Calu3 (cell line): ENCODE measurements around the gene HIGD1A. TPM values are rescaled to one million over a fixed set of nuclear protein-coding genes. Genes with fewer than 3 reads are reported as not detected.

ENCODE experiments used
- BruUV-seq: library from RNA; stranded (reverse); fragments of 400-500 nt; replicated peaks from 2 replicates; lab custom pipeline; 2021; lab: Mats Ljungman, UMichigan
- CTCF ChIA-PET: fragments of 300-600 bp; sonication (Branson Sonifier 250); formaldehyde crosslinking; loops from one replicate; lab custom pipeline; 2022; ENCODE audit warnings: antibody characterized with exemption; lab: Charles Lee
- DNase-seq: peaks from one replicate; pipeline ENCODE4 v3.0.0; 2022
- H3K27ac Mint-ChIP-seq: one replicate; pipeline ENCODE4 v1.8.0; 2022; ENCODE audit warnings: mixed read lengths; ENCODE audit not compliant: unreplicated experiment
- H3K27me3 Mint-ChIP-seq: one replicate; pipeline ENCODE4 v1.8.0; 2022; ENCODE audit warnings: mixed read lengths; ENCODE audit not compliant: unreplicated experiment
- H3K36me3 Mint-ChIP-seq: one replicate; pipeline ENCODE4 v1.8.0; 2022; ENCODE audit warnings: mild to moderate bottlenecking, moderate library complexity, mixed read lengths; ENCODE audit not compliant: insufficient read depth, unreplicated experiment
- H3K4me1 Mint-ChIP-seq: one replicate; pipeline ENCODE4 v1.8.0; 2022; ENCODE audit warnings: mild to moderate bottlenecking, low read depth, mixed read lengths; ENCODE audit not compliant: unreplicated experiment
- H3K4me3 Mint-ChIP-seq: one replicate; pipeline ENCODE4 v1.8.0; 2022; ENCODE audit warnings: mild to moderate bottlenecking, low read depth, moderate library complexity, mixed read lengths; ENCODE audit not compliant: unreplicated experiment
- H3K9me3 Mint-ChIP-seq: one replicate; pipeline ENCODE4 v1.8.0; 2022; ENCODE audit warnings: low read depth, mixed read lengths; ENCODE audit not compliant: unreplicated experiment
- CTCF ChIP-seq: fragments of 200-600 bp; IDR thresholded peaks from one replicate; pipeline ENCODE4 v1.8.0; 2022; ENCODE audit warnings: antibody characterized with exemption; ENCODE audit not compliant: unreplicated experiment
- intact Hi-C: fragments of 100-400 bp; cut with micrococcal nuclease; formaldehyde crosslinking; loops from one replicate; pipeline ENCODE4 v1.10.0; 2022; ENCODE audit not compliant: unreplicated experiment
- total RNA-seq: library from RNA; stranded (reverse); gene quantifications from 2 replicates; pipeline ENCODE4 v1.2.3, GENCODE V29; 2022

Gene HIGD1A
- total RNA-seq, 1 experiment from 2014 or later: 88.1 TPM

- TF ChIP-seq CTCF: no peak
- no peaks in the 10 kb centered on the region for H3K27me3 Mint-ChIP-seq
- peaks cover under 1% of the 10 kb centered on the region for H3K4me1 Mint-ChIP-seq
- CTCF ChIA-PET: no interaction called here
- H3K27ac Mint-ChIP-seq: no peak overlapping the region
- H3K36me3 Mint-ChIP-seq: no peaks in the 10 kb centered on the region
- intact Hi-C loops: no loop called here
- DNase-seq: no peak
- BruUV-seq: no TSS peak
- no peak overlapping the region for H3K4me3 Mint-ChIP-seq
- H3K9me3 Mint-ChIP-seq: no peaks in the 10 kb centered on the region
Observed at GRCh38 chr3:42750834-42751233, 53.5 kb downstream of the HIGD1A start.

GRCh38 chr3:42749753-42750231 is 54.5 kb downstream of the HIGD1A start:
- CTCF ChIA-PET: interaction anchor here (0.8 kb wide), 1 partner anchor 66 kb away, joined by 3 read pairs; no protein-coding TSS in a partner anchor

GRCh38 chr3:42749025-42749752 is 55.1 kb downstream of the HIGD1A start:
- BruUV-seq: no TSS peak
- CTCF ChIA-PET: no interaction called here
- no peak for DNase-seq
- TF ChIP-seq CTCF: no peak
- Mint-ChIP-seq H3K36me3 (no peaks in the 10 kb centered on the region), H3K4me3 (no peak overlapping the region), H3K27me3 (no peaks in the 10 kb centered on the region), H3K9me3 (no peaks in the 10 kb centered on the region), H3K27ac (no peak overlapping the region), H3K4me1 (no peaks in the 10 kb centered on the region)
- intact Hi-C loops: loop anchor here (10.0 kb wide), 1 partner anchor 174 kb away; no protein-coding TSS in a partner anchor

More at GRCh38 chr3:42749753-42750231, 54.5 kb downstream of the HIGD1A start:
- Mint-ChIP-seq H3K27me3 (no peaks in the 10 kb centered on the region), H3K9me3 (no peaks in the 10 kb centered on the region), H3K36me3 (no peaks in the 10 kb centered on the region), H3K4me3 (no peak overlapping the region), H3K4me1 (no peaks in the 10 kb centered on the region), H3K27ac (no peak overlapping the region)
- DNase-seq: no peak
- intact Hi-C loops: loop anchor here (10.0 kb wide), 1 partner anchor 175 kb away; no protein-coding TSS in a partner anchor
- no TSS peak for BruUV-seq
- TF ChIP-seq CTCF: peak; percentile 21

- Mint-ChIP-seq H3K27me3 (no peaks in the 10 kb centered on the region), H3K27ac (no peak overlapping the region), H3K4me3 (no peak overlapping the region), H3K9me3 (no peaks in the 10 kb centered on the region), H3K36me3 (no peaks in the 10 kb centered on the region), H3K4me1 (no peaks in the 10 kb centered on the region)
- TF ChIP-seq CTCF: no peak
- no TSS peak for BruUV-seq
- CTCF ChIA-PET: interaction anchor here (0.7 kb wide), 1 partner anchor 72 kb away, joined by 3 read pairs; no protein-coding TSS in a partner anchor
- intact Hi-C loops: loop anchor here (10.0 kb wide), 1 partner anchor 173 kb away; no protein-coding TSS in a partner anchor
- no peak for DNase-seq
Observed at GRCh38 chr3:42747581-42747980, 56.7 kb downstream of the HIGD1A start.
